CD4-positive, alpha-beta T cell (primary cell): ENCODE data around the gene FCAR. TPM values are rescaled to one million over a fixed set of nuclear protein-coding genes. Genes with fewer than 3 reads are reported as not detected.

Source experiments
- ATAC-seq: fragments of 200-7000 bp; cut with Tn5 transposase; one replicate; pipeline ENCODE4 v1.10.0; 2022; ENCODE audit warnings: mild to moderate bottlenecking; ENCODE audit not compliant: poor library complexity
- CTCF ChIA-PET: fragments of 350-600 bp; sonication (Branson Sonifier 250); formaldehyde crosslinking; loops from one replicate; lab custom pipeline; 2021; ENCODE audit warnings: antibody characterized with exemption, inconsistent platforms; lab: Charles Lee
- POLR2A ChIA-PET: fragments of 350-600 bp; sonication (Branson Sonifier 250); formaldehyde crosslinking; loops from one replicate; lab custom pipeline; 2021; ENCODE audit warnings: antibody characterized with exemption, inconsistent platforms; lab: Charles Lee
- DNase-seq, 14 experiments: peaks; one replicate each; pipeline ENCODE4 v3.0.0-alpha.2; 2013 to 2020; ENCODE audit warnings: mixed read lengths in 2 of 14
- H3K27ac ChIP-seq, 2 donors: one replicate each; pipeline versions ENCODE4 v1.5.1 to v1.7.0; 2013; ENCODE audit warnings: low read length in 2 of 2, low read depth in 1 of 2, mild to moderate bottlenecking in 1 of 2
- H3K27me3 ChIP-seq, 2 experiments: 1 replicate in 1 of 2; 2 replicates in 1 of 2; pipeline versions ENCODE4 v1.6.1 to v1.7.0; 2013; ENCODE audit warnings: low read length in 2 of 2, control low read depth in 1 of 2, mild to moderate bottlenecking in 1 of 2, moderate library complexity in 1 of 2; ENCODE audit not compliant: insufficient read depth in 2 of 2, control insufficient read depth in 1 of 2
- H3K36me3 ChIP-seq: one replicate; pipeline ENCODE4 v1.6.1; 2013; ENCODE audit warnings: low read length, control low read depth; ENCODE audit not compliant: insufficient read depth
- H3K4me1 ChIP-seq: one replicate; pipeline ENCODE4 v1.6.1; 2013; ENCODE audit warnings: low read length, control low read depth; ENCODE audit not compliant: insufficient read depth
- H3K4me3 ChIP-seq: one replicate; pipeline ENCODE4 v1.5.1; 2013; ENCODE audit warnings: mild to moderate bottlenecking, low read length, moderate library complexity
- H3K9me3 ChIP-seq, 2 experiments: 1 replicate in 1 of 2; 2 replicates in 1 of 2; pipeline versions ENCODE4 v1.6.1 to v1.7.0; 2013; ENCODE audit warnings: low read length in 2 of 2, mild to moderate bottlenecking in 2 of 2, control low read depth in 1 of 2, moderate library complexity in 1 of 2; ENCODE audit not compliant: control insufficient read depth in 1 of 2, insufficient read depth in 1 of 2
- H3K27ac Mint-ChIP-seq: one replicate; pipeline ENCODE4 v1.8.0; 2020; ENCODE audit warnings: mixed read lengths
- H3K27me3 Mint-ChIP-seq: one replicate; pipeline ENCODE4 v1.8.0; 2021; ENCODE audit warnings: mixed read lengths
- H3K36me3 Mint-ChIP-seq: one replicate; pipeline ENCODE4 v1.8.0; 2021; ENCODE audit warnings: low read depth, mixed read lengths
- H3K4me1 Mint-ChIP-seq: one replicate; pipeline ENCODE4 v1.8.0; 2021; ENCODE audit warnings: low read depth, mixed read lengths
- H3K4me3 Mint-ChIP-seq: one replicate; pipeline ENCODE4 v1.8.0; 2020; ENCODE audit warnings: mild to moderate bottlenecking, mixed read lengths
- H3K9me3 Mint-ChIP-seq: one replicate; pipeline ENCODE4 v1.8.0; 2020; ENCODE audit warnings: mixed read lengths
- CTCF ChIP-seq: fragments of 200-600 bp; IDR thresholded peaks from one replicate; pipeline ENCODE4 v1.8.0; 2022; ENCODE audit warnings: antibody characterized with exemption, mild to moderate bottlenecking
- intact Hi-C, 2 experiments: fragments of 100-400 bp; cut with DNase I in 1 of 2; cut with micrococcal nuclease in 1 of 2; formaldehyde crosslinking; loops; one replicate each; pipeline versions ENCODE4 v1.15.1 to v1.9.0; 2023 to 2025; cut with DNase I, micrococcal nuclease
- total RNA-seq, 174 experiments: library from RNA in 2 of 174; stranded (reverse) in 2 of 174; gene quantifications; one replicate each; pipeline ENCODE4 v1.2.3 and lab custom pipeline; 2021 to 2026

FCAR gene
- total RNA-seq, 2 experiments from 2014 or later: 0.96 to 1.4 TPM

GRCh38 chr19:54921082-54921481, 47.0 kb downstream of the FCAR start:
- no peak overlapping the region for H3K27ac Mint-ChIP-seq

GRCh38 chr19:54923276-54923675, 49.2 kb downstream of the FCAR start:
- intact Hi-C loops: no loop called here
- ChIA-PET CTCF (no interaction called here), POLR2A (no interaction called here)
- peaks cover 32% of the 10 kb centered on the region for H3K27me3 Mint-ChIP-seq
- peaks cover 4% of the 10 kb centered on the region for H3K9me3 Mint-ChIP-seq
- Histone ChIP-seq H3K27ac (no peak overlapping the region), H3K36me3 (no peaks in the 10 kb centered on the region), H3K9me3 (peaks cover 3 to 39% of the 10 kb centered on the region in 2 experiments), H3K4me3 (no peak overlapping the region), H3K4me1 (no peaks in the 10 kb centered on the region), H3K27me3 (peaks cover 0 to 4% of the 10 kb centered on the region in 2 experiments)
- no peak for ATAC-seq
- H3K36me3 Mint-ChIP-seq: no peaks in the 10 kb centered on the region
- no peak for TF ChIP-seq CTCF
- H3K27ac Mint-ChIP-seq: no peak overlapping the region
- no peak for DNase-seq
- H3K4me1 Mint-ChIP-seq: no peaks in the 10 kb centered on the region
- no peak overlapping the region for H3K4me3 Mint-ChIP-seq

More at GRCh38 chr19:54921082-54921481, 47.0 kb downstream of the FCAR start:
- no peak for DNase-seq
- no peak overlapping the region for H3K4me3 Mint-ChIP-seq
- H3K36me3 Mint-ChIP-seq: no peaks in the 10 kb centered on the region
- Histone ChIP-seq H3K9me3 (peaks cover 0 to 26% of the 10 kb centered on the region in 2 experiments), H3K4me1 (no peaks in the 10 kb centered on the region), H3K27me3 (peaks cover 0 to 4% of the 10 kb centered on the region in 2 experiments), H3K36me3 (no peaks in the 10 kb centered on the region), H3K27ac (no peak overlapping the region), H3K4me3 (no peak overlapping the region)
- H3K4me1 Mint-ChIP-seq: no peaks in the 10 kb centered on the region
- H3K27me3 Mint-ChIP-seq: peaks cover 37% of the 10 kb centered on the region
- ChIA-PET POLR2A (no interaction called here), CTCF (no interaction called here)
- H3K9me3 Mint-ChIP-seq: peaks cover 1% of the 10 kb centered on the region
- TF ChIP-seq CTCF: no peak
- no peak for ATAC-seq
- intact Hi-C loops: no loop called here

- POLR2A ChIA-PET: no interaction called here
- no peak overlapping the region for H3K27ac ChIP-seq
- H3K36me3 Mint-ChIP-seq: no peaks in the 10 kb centered on the region
- intact Hi-C loops: no loop called here
- peaks cover 6% of the 10 kb centered on the region for H3K9me3 Mint-ChIP-seq
- no peak overlapping the region for H3K27ac Mint-ChIP-seq
- ATAC-seq (no peak), DNase-seq (no peak)
- H3K4me3 ChIP-seq: no peak overlapping the region
- H3K27me3 Mint-ChIP-seq: peaks cover 9% of the 10 kb centered on the region
- H3K9me3 ChIP-seq: peaks cover 16 to 49% of the 10 kb centered on the region in 2 experiments
- no peaks in the 10 kb centered on the region for H3K4me1 Mint-ChIP-seq
- peaks cover 0 to 2% of the 10 kb centered on the region in 2 experiments for H3K27me3 ChIP-seq
- no peaks in the 10 kb centered on the region for H3K36me3 ChIP-seq
- CTCF ChIA-PET: no interaction called here
- H3K4me1 ChIP-seq: no peaks in the 10 kb centered on the region
- no peak for TF ChIP-seq CTCF
- no peak overlapping the region for H3K4me3 Mint-ChIP-seq
Measured at GRCh38 chr19:54928299-54928698, 54.3 kb downstream of the FCAR start.
